ENCODE data around the gene RNF151.

GRCh38 chr16:1917056-1917664, 49.5 kb upstream of the RNF151 start:
- TF ChIP-seq CTCF (IDR thresholded peaks at IDR 0.05) (no peak), POLR2AphosphoS5 (IDR thresholded peaks at IDR 0.05) (no peak), POLR2A (IDR thresholded peaks at IDR 0.05) (no peak), EP300 (IDR thresholded peaks at IDR 0.05) (no peak)
